GM21737 (cell line): ENCODE data around the gene MACF1.

ENCODE experiments used
- ATAC-seq: cut with Tn5 transposase; IDR thresholded peaks from one replicate; pipeline ENCODE4 v1.9.1; 2021; ENCODE audit warnings: mild to moderate bottlenecking, moderate library complexity; ENCODE audit not compliant: unreplicated experiment

The MACF1 gene

GRCh38 chr1:39295901-39296300, 91.4 kb downstream of the MACF1 start:
- ATAC-seq, result no peak

- ATAC-seq, result no peak
These were observed 93.1 kb downstream of the MACF1 start for GRCh38 chr1:39297551-39297950.

- ATAC-seq, result no peak
These were observed 97.1 kb downstream of the MACF1 start for GRCh38 chr1:39301606-39302005.

- no peak for ATAC-seq
These were observed 101.1 kb downstream of the MACF1 start for GRCh38 chr1:39305555-39305954.

DNA sequence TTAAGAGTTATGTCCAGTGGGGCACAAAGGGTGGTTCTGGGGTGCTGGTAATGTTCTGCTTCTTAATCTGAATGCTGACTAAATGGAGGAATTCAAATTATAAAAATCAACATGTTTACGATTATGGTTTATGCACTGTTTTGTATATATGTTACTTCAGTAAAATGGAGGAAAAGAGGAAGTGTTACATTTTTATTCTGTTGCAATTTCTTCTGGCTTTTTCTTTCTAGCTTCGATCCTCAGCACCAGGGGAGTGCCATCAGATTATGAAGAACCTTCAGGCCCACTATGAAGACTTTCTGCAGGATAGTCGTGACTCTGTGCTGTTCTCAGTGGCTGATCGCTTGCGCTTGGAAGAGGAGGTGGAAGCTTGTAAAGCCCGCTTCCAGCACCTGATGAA, 105.5 kb downstream of the MACF1 start:
- ATAC-seq, result no peak

GRCh38 chr1:39310691-39311090, 106.2 kb downstream of the MACF1 start:
- ATAC-seq, result no peak

GRCh38 chr1:39317111-39317510, 112.6 kb downstream of the MACF1 start:
- no peak for ATAC-seq

GRCh38 chr1:39317910-39318633, 113.6 kb downstream of the MACF1 start:
- ATAC-seq, result no peak

GRCh38 chr1:39321979-39322378, 117.5 kb downstream of the MACF1 start:
- no peak for ATAC-seq

GRCh38 chr1:39322431-39322830, 117.9 kb downstream of the MACF1 start:
- ATAC-seq, result no peak

DNA sequence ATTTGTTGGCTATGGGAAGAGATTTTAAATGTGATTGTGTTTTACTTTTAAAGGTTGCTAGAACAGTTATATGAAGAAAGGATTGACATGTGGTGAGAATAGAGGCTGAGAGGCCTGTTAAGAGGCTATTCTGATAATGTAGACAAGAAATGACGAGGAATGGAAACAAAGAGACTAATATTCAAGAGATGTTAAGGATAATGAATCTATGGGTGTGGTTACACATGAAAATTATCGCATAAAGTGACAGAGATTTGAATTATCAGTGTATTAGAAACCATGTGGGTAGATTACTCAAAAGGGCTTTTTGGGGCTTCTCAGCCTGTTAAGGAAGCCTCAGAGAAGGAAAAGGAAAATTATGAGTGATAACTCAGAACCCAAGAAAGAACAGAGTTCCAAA, 120.4 kb downstream of the MACF1 start:
- ATAC-seq, result no peak

- ATAC-seq, result no peak
These were observed 122.3 kb downstream of the MACF1 start for GRCh38 chr1:39326836-39327235.

- no peak for ATAC-seq
These were observed 123.6 kb downstream of the MACF1 start for GRCh38 chr1:39328095-39328494.

GRCh38 chr1:39328586-39329121, 124.2 kb downstream of the MACF1 start:
- ATAC-seq, result no peak

- no peak for ATAC-seq
These were observed 127.2 kb downstream of the MACF1 start for GRCh38 chr1:39331647-39332046.

DNA sequence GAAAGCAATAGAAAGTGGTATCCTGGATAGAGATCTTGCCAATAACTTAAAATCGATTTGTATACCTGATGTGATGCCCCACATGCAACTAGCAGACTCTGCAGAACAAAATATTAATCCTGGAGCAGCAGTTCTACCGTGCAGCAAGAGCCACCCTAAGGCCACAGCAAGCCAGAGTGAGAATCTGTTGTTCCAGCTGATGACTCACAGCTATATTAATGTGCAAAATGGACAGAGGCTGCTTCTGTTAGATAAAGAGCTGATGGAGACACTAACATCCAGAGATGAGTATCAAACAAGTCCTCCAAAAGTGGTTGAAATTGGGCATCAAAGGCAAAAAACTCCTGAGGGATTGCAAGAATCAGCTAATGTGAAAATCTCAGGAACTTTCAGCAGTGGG, 127.8 kb downstream of the MACF1 start:
- ATAC-seq, result no peak

- ATAC-seq, result no peak
These were observed 128.3 kb downstream of the MACF1 start for GRCh38 chr1:39332828-39333227.

DNA sequence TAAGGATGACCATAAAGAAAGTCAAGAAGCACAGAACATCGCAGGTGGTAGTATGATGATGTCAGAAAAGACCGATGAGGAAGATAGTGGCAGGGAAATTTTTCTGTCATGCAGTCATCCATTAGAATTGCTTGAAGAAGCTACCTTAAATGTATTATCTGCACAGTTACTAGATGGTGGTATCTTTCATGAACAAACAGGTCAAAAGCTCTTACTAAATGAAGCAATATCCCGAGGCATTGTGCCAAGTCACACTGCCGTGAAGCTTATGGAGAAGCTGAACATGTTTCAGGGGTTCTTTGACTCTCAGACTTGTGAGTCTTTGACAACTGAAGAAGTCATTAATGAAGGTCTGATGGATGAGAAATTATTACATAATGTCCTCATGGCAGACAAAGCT, 128.8 kb downstream of the MACF1 start:
- no peak for ATAC-seq

GRCh38 chr1:39335216-39335615, 130.7 kb downstream of the MACF1 start:
- no peak for ATAC-seq

DNA sequence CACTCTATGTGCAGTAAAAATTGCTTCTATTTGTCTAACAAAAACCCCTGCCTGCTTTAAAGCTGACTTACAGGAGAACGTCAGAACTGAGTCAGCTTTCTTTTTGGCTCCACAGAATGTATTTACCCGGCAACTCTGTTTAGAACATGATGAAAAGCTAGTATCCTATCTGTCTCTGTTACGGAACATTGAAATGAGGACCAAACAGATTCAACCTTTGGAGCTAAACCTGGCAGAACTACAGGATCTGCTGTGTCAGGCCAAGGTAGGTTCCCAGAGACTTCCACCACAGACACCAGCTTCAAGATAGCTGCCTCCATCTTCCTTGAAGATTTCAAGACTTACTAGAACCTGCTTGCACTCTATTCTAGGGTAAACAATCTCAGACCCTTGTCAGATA, 132.6 kb downstream of the MACF1 start:
- ATAC-seq, result no peak

DNA sequence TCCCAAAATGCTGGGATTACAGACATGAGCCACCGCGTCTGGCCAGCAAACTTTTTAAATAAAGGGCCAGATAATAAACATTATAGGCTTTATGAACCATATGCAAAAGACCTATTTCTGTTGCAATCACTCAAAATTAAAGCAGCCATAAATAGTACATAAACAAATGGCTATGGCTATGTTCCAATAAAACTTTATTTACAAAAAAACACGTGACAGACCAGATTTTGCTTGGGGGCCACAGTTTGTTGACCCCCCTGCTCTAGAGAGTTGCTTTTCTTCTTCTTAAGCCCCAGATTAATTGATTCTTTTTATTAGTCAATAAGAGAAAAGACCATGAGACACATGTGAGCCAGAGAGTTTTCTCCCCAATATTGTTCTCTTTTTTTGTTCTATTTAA, 138.3 kb downstream of the MACF1 start:
- ATAC-seq, result no peak

GRCh38 chr1:39344394-39345154, 140.1 kb downstream of the MACF1 start:
- ATAC-seq, result no peak
